Limb (tissue), 2 donors: ENCODE data around the gene DSCAM.

ENCODE experiments used
- DNase-seq, 2 donors: peaks; one replicate each; pipeline ENCODE4 v3.0.0-alpha.2; 2016; ENCODE audit errors: extremely low spot score in 2 of 2

The DSCAM gene

DNA sequence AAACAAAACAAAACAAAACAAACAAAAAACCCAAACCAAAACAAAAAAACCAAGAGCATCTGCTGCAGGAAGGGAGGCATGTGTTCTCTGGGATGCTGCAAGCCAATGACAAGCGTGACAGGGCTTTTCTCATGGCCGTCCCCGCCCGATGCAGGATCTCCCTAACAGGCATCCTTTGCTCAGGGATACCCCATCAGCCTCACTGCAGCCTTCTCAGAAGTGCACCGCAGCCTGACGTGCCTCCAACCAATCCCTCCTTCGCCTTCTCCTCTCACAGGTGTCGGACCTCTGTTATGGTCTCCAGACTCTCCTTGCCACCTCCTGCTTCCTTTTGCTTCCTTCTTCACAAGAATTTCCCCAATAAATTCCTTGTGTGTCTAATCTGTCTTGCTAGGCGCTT, 832.6 kb downstream of the DSCAM start:
- DNase-seq: no peak

DNA sequence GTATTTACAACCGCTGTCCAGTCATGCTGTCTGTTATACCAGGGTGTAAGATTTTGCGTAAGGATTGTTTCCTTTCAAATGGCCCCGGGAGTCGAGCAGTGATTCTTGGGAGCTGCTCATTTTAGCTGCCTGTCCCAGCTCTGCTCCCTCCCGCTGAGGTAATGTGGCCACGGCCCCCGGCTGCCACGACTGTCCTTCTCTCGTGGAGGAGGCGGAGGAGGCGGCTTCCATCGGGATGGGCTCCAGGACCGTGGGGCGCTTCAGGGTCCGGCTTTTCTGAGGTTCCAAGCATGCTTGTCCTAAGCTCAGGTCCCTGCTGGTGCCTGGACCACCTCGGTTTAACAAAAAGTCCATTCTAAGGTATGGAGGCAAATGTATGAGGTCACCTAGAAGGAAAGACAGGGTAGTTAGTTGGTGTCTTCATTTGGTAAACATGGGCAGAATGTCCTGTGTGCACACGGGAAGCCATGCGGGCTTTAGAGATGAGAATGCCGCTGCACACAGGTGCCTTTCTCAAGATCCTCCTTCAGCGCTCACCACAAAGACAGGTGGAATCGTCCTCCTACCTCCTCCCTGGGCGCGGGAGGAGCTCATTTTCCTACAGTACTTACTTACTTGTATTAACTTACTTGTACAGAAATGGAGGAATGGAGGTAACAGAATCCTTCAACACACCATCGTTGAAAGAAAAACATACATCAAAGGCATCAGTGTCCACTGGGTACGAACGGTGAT, 833.8 kb downstream of the DSCAM start:
- no peak for DNase-seq

DNA sequence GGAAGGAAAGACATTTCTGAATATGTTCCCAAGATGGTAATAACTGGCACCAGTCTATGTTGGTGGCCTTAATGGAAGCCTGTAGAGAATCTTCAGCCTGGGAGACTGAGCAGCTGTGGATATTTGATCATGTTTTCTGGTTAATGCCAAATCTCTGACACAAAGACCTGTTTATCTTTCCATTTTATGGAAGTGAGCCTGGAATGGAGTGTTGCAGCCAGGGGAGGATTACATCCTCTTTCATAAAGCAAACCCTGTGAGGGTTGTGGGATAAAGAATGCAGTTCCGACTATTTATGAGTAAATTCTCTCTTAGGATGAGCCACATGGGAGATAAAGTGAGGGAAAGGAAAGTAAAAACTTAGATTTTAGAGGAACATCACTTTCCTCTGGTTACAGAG, 835.6 kb downstream of the DSCAM start:
- DNase-seq: peak in 1 of 2 donors; percentile 42

DNA sequence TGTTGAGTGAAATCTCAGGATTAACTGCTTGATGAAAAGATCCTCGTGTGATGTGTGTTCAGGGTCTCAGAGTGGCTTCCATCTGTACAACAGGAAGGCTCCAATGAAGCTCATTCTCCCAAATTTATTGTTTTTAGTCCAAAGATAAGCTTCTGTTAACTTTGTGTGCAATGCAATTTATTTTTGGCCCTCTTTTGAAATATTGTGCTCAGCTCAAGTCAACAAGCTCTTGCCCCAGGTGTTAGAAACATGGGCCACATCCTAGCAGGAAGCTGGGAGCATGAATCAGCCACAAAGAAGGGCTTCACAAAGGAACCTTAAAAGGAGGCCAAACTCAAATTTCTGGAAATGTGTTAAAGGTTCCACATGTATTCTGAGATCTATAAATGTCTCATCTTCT, 844.0 kb downstream of the DSCAM start:
- no peak for DNase-seq

DNA sequence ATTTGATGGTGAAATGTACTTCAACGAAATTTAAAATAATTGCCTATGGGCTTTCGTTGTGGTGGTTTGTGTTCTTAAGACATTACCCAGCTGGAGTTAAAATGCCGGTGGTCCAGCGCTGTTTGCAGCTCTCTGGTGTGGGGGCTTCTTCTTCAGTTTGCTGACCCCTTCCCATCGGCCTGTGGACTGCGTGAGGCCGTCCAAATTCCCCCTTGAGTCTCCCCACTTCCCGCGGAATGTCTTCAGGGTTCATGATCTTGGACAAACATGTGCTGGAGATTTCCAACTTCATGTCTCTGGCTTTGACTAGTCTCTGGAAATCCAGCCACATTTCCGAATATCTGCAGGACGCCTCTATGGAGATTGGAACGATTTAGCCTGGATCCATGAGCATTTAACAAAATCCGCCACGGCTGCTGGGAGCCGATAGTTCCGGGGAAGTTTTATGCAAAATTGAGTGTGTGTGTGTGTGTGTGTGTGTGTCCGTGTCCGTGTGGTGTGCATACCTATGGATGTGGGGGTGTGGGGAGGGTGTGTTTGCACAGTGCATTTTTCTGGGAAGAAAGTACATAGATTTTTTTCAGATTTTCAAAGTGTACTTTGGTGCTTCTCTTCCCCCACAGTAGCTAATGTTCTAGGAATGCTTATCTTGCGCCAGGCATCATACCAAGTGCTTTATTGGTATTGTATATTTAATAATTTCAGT, 862.5 kb downstream of the DSCAM start:
- DNase-seq: peak in 1 of 2 donors; percentile 4

DNA sequence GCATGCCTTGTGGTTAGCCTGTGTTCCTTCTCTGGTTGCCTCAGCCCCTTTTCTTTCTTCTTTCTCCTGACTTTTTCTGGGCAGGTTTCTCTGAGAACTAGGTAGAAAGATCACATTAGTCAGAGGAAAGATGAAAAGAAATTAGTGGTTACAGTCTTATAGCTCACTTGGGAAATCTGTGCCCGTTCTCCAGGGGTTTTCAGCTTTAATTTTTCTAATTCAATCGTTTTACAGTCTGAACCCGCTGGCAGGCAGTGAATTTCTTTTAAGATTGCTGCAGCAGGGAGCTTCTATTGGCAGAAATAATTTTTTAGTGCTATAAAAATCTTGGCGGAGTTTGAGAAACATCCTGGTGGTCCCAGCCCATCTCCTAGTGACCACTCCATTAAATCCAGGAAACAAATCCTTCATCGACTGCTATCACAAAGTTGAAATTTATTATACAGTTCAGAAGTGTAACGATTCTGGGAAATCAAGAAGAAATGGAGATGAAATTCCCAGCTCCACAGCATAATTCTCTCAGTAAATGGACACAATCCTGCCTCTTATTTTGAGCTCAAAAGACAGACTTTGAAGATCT, 866.6 kb downstream of the DSCAM start:
- DNase-seq: peak in 1 of 2 donors; percentile 7

DNA sequence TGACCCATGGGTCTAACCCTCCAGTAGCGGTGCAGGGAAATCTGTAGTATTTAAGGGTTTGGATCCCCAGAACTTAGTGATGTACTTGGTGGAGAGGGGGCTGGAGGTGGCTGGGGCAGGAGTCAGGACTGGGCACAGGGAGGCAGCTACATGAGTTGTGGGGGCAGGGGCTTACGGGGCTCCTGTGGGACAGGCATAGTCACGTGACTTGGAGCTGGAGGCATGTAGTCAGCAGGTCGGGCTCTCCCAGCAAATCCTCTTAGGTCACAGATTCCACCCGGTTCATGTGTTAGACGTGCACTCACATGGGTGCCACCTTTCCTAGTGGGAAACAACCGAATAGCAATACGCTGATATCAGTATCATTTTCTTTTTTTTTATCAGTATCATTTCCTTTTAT, 867.6 kb downstream of the DSCAM start:
- DNase-seq: no peak

DNA sequence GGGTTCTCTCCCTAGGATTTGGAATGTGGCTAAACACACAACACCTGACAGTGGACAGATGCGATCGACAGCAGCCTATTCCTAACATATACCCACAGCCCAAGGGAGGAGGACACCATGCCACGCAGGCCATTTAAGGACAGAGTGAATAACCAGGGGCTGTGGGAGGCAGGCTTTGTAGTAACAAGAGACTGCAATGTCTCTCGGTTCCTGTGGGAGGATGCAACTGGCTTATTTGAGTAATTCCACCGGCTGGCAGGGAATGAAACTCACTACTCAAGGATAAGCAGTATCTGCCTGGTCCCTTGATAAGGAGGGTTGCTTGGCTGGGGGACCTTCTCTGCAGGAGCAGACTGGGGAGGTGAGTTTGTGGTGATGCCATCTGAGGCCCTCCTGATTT, 870.2 kb downstream of the DSCAM start:
- no peak for DNase-seq

DNA sequence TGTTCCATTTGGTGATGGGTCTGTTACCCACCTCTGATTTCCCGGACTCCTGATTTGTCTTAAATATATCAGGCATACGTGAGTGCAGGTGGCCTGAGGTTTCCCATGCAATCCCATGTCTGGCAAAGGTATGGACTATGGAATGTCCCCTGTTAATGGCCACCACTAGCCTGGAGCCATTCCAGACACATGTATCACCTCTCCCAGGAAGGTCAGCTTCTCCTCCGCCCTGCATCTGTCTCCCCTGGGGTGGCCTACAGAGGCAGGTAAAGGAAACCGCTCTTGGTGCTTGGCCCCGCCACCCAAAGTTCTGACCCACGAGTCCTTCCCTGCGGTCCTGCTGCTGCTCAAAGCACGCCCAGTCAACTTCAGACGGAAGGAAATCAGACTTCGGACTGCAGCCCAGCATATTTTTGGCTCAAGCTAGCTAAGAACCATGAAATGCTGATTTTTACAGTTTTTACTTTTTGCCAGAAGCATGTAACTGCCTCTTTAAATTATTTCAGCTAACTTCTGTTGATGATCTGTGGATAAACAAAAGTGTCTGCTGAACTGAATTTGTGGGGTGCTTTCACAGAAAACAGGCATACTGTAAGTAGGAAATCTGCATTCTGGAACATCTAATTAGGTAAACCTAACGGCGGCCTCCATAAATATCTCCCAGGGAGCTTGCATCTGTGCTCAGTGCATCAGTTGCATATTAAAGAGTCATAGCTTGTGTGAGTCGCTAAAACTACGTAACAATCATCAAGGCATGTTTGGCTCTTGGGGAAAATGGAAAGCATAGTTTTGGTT, 873.8 kb downstream of the DSCAM start:
- DNase-seq: no peak

DNA sequence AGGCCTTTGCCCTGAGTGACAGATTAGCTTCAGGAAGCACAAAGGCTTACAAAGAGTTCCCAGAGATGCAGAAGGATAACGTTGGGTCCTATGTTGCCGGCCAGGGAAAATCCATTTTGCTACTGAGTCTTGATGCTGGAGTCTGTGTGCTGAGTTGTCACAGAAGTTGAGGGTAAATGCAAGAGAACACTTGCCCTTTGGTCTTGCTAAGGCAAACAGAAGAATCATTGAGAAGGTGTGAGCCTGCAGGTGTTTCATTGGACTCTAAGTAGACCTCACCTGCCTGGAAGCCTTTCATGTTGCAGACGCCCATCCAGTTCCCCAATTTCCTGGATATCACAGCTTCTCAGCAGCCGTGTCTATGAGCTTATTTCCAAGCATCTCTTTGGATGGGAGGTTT, 874.5 kb downstream of the DSCAM start:
- DNase-seq: no peak

DNA sequence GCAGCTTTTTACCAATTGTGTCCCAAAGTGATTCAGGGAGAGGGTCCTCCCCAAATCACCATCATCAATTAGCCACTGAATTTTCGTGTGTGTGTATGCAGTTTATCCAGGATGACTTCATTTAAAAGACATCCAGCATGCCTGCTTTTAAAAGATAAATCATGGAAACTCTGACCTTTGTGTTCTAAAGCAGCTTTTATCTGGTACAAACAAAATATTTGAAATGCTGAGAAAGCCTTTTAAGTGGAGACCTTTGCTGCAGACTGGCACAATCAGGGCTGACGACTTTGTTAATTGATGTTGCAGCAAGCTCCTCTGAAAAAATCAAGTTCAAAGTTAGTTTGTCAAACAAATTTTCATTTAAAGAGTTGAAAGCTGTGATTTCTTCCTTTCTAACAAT, 875.0 kb downstream of the DSCAM start:
- no peak for DNase-seq

DNA sequence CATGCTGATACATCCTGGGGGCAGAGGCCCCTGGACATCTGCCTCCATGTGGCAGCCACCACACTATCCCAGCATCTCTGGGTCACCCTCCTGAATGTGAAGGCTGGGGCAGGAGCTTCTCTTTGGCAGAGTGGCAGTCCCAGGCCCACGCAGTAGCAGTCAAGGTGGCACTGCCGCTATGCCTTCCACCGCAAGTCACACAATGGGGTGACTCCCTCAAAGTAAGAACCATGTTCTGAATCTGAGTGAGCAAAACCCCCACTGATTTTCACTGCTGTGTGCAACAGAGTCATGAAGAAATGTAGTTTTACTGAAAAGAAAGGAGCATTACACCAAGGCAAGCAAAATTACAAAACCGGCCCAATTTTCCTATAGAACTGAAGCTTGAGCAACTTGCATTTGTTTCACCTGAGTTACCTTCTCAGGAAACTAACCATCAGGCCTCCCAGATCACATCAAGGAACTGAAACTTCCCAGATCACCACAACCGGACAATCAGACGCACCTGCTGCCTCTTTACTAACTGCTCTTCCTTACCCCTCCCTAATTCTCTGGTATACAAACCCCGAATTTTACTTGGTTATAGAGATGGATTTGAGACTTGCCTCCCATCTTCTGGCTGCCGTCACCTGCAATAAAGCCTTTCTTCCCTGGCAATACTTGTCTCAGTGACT, 877.1 kb downstream of the DSCAM start:
- DNase-seq: no peak

DNA sequence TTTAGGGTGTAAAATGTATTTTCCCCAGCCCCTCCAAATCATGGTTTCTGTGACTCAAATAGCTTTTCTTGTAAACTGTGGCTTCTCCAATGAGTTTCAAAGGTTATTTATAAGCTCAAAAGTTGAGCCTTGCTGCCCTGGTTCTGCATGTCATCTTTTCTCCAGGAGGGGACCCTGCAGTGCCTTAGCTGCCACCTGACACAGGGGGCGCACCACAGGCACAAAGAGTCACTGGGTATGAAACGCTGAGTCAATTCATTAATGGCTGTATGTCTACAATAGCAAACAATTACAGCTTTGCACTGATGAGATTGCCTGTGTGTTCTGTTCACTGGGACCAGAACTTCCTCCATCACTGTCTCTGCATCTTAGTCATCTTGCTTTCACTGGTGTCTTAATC, 878.9 kb downstream of the DSCAM start:
- no peak for DNase-seq

DNA sequence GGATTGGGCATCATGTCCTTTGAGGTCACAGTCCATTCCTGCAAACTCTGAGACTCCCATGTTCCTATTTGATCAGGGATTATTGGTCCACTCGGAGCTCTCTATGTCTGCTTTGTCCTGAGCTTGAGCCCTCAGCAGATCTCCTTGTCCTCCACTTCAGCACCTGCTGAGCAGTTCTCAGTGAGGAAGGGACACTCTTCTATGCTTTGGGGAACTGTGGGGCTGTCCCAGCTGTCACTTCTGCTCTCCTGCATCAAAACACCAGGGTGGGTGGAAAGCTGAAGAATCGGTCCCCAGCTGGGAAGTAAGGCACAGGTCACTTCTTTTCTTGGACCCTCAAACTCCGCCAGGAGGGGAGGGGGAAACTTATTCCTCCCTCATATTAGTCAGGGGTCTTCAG, 880.2 kb downstream of the DSCAM start:
- no peak for DNase-seq

DNA sequence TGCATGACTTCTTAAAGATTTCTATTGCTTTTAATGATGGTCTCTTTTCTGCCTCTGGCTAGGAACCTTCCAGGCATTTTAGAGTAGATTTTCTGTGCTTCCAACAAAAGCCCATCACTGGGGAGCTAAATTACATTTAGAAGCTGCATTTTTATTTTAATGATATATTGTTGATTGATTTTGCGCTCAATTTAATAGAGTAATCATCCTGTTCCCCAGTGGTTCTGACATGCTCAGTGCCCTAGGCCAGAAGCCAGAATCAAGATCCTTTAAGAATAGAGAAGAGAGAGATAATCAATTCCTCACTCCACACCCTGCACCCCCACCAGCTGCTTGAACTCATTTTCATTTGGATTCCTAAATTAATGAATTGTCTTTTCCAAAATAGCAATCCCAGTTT, 881.9 kb downstream of the DSCAM start:
- no peak for DNase-seq

DNA sequence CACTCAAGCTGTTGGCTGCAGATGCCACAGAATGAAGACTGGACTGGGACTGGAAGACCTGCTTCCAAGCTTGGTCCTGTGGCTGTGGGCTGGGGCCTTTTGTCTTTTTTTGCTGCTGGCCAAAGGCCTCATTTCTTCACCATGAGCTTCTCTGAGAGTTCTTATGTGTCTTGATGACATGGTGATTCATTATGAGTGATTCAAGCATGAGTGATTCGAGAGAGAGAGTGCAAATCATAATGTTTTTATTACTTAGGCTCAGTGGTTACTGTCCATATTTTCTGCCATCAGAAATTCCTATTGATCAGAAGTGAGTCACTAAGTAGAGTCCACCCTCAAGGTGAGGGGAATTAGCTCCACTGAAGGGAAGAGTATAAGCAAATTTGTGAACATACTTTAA, 885.7 kb downstream of the DSCAM start:
- no peak for DNase-seq
